WTC11 (cell line): ENCODE data around the gene AVP. TPM values are rescaled to one million over a fixed set of nuclear protein-coding genes. Genes with fewer than 3 reads are reported as not detected.

Experiments used
- ATAC-seq: fragments of 200-7000 bp; cut with Tn5 transposase; 2 replicates; pipeline ENCODE4 v1.10.0; 2021; ENCODE audit warnings: mild to moderate bottlenecking, moderate library complexity
- CTCF ChIA-PET: fragments of 300-600 bp; sonication (Branson Sonifier 250); formaldehyde crosslinking; loops from one replicate; lab custom pipeline; 2021; ENCODE audit warnings: antibody characterized with exemption; lab: Charles Lee
- POLR2A ChIA-PET: fragments of 350-600 bp; sonication (Branson Sonifier 250); formaldehyde crosslinking; loops from one replicate; lab custom pipeline; 2021; ENCODE audit warnings: antibody characterized with exemption; lab: Charles Lee
- DNase-seq: peaks from one replicate; pipeline ENCODE4 v3.0.0; 2021; ENCODE audit warnings: low spot score
- H3K27ac Mint-ChIP-seq: 2 replicates; pipeline ENCODE4 v1.8.0; 2021; ENCODE audit warnings: mixed read lengths
- H3K27me3 Mint-ChIP-seq: 2 replicates; pipeline ENCODE4 v1.8.0; 2021; ENCODE audit warnings: low read depth, mild to moderate bottlenecking, moderate library complexity, mixed read lengths
- H3K36me3 Mint-ChIP-seq: 2 replicates; pipeline ENCODE4 v1.8.0; 2021; ENCODE audit warnings: mixed read lengths
- H3K4me1 Mint-ChIP-seq: 2 replicates; pipeline ENCODE4 v1.8.0; 2022; ENCODE audit warnings: mixed read lengths
- H3K4me3 Mint-ChIP-seq: 2 replicates; pipeline ENCODE4 v1.8.0; 2021; ENCODE audit warnings: mild to moderate bottlenecking, moderate library complexity, mixed read lengths
- H3K9me3 Mint-ChIP-seq: 2 replicates; pipeline ENCODE4 v1.8.0; 2021; ENCODE audit warnings: mixed read lengths
- CBFB ChIP-seq: sonication (generic); formaldehyde crosslinking; IDR thresholded peaks from 2 replicates; pipeline ENCODE4 v1.8.1; 2022; ENCODE audit warnings: mild to moderate bottlenecking, low read depth, missing genetic modification reagents
- E2F5 ChIP-seq: sonication (generic); formaldehyde crosslinking; IDR thresholded peaks from 2 replicates; pipeline ENCODE4 v1.8.1; 2022; ENCODE audit warnings: mild to moderate bottlenecking, moderate library complexity, missing genetic modification reagents
- FOXJ3 ChIP-seq: sonication (generic); formaldehyde crosslinking; IDR thresholded peaks from 2 replicates; pipeline ENCODE4 v1.9.0; 2021; ENCODE audit warnings: missing genetic modification reagents, mild to moderate bottlenecking, borderline replicate concordance
- FOXP1 ChIP-seq: sonication (generic); formaldehyde crosslinking; IDR thresholded peaks from 2 replicates; pipeline ENCODE4 v1.8.0; 2022; ENCODE audit warnings: missing genetic modification reagents, mild to moderate bottlenecking, moderate library complexity, borderline replicate concordance
- JUN ChIP-seq: sonication (generic); formaldehyde crosslinking; IDR thresholded peaks from 2 replicates; pipeline ENCODE4 v1.8.0; 2023; ENCODE audit warnings: mild to moderate bottlenecking, missing genetic modification reagents
- NFATC4 ChIP-seq: fragments of 250-450 bp; sonication (Bioruptor Pico); IDR thresholded peaks from 2 replicates; pipeline ENCODE4 v1.9.0; 2021; ENCODE audit warnings: mild to moderate bottlenecking
- OVOL2 ChIP-seq: fragments of 250-450 bp; sonication (Bioruptor Pico); IDR thresholded peaks from 2 replicates; pipeline ENCODE4 v1.9.0; 2021; ENCODE audit warnings: mild to moderate bottlenecking, borderline replicate concordance
- PRRX2 ChIP-seq: fragments of 250-450 bp; sonication (Bioruptor Pico); IDR thresholded peaks from 2 replicates; pipeline ENCODE4 v1.8.0; 2021; ENCODE audit warnings: mild to moderate bottlenecking
- TCF7 ChIP-seq: sonication (generic); formaldehyde crosslinking; IDR thresholded peaks from 2 replicates; pipeline ENCODE4 v1.8.0; 2022; ENCODE audit warnings: mild to moderate bottlenecking, low read depth, missing genetic modification reagents, moderate library complexity
- USF2 ChIP-seq: sonication (generic); formaldehyde crosslinking; IDR thresholded peaks from 2 replicates; pipeline ENCODE4 v1.8.1; 2023; ENCODE audit warnings: mild to moderate bottlenecking, missing genetic modification reagents, moderate library complexity
- ZNF219 ChIP-seq: sonication (generic); formaldehyde crosslinking; IDR thresholded peaks from 2 replicates; pipeline ENCODE4 v1.8.0; 2023; ENCODE audit warnings: missing genetic modification reagents, mild to moderate bottlenecking, borderline replicate concordance
- ZNF317 ChIP-seq: sonication (generic); formaldehyde crosslinking; IDR thresholded peaks from 2 replicates; pipeline ENCODE4 v1.8.1; 2023; ENCODE audit warnings: low read depth, mild to moderate bottlenecking, moderate library complexity, missing genetic modification reagents, borderline replicate concordance
- ZNF532 ChIP-seq: fragments of 250-450 bp; sonication (Bioruptor Pico); IDR thresholded peaks from 2 replicates; pipeline ENCODE4 v1.9.0; 2021; ENCODE audit warnings: mild to moderate bottlenecking, borderline replicate concordance
- ZNF671 ChIP-seq: fragments of 250-450 bp; sonication (Bioruptor Pico); IDR thresholded peaks from 2 replicates; pipeline ENCODE4 v1.8.0; 2021; ENCODE audit warnings: mild to moderate bottlenecking
- total RNA-seq: library from RNA; stranded (reverse); gene quantifications from 3 replicates; pipeline ENCODE4 v1.2.3, GENCODE V29; 2021
- TF ChIP-seq, protein P1 (sequence below): sonication (generic); formaldehyde crosslinking; IDR thresholded peaks from 2 replicates; pipeline ENCODE4 v1.8.0; 2022; ENCODE audit warnings: missing genetic modification reagents

Gene AVP
- total RNA-seq, 1 experiment from 2014 or later: 0.50 TPM

- DNase-seq (no peak), ATAC-seq (no peak)
- H3K9me3 Mint-ChIP-seq: no peaks in the 10 kb centered on the region
- ChIA-PET CTCF (interaction anchor here (0.9 to 1.4 kb wide), 3 partner anchors 13 to 49 kb away, joined by 3 to 6 read pairs (median 6); no protein-coding TSS in a partner anchor), POLR2A (no interaction called here)
- H3K27me3 Mint-ChIP-seq: no peaks in the 10 kb centered on the region
- no peak overlapping the region for H3K4me3 Mint-ChIP-seq
- no peak overlapping the region; the same call in 1 of the 2 replicates for H3K27ac Mint-ChIP-seq
- TF ChIP-seq PRRX2 (CRISPR knock-in tag): no peak
- no peak for TF ChIP-seq ZNF532 (CRISPR knock-in tag)
- no peak for TF ChIP-seq JUN
- no peak for TF ChIP-seq TCF7
- no peak for TF ChIP-seq USF2 (CRISPR knock-in tag)
- TF ChIP-seq OVOL2 (CRISPR knock-in tag): no peak
- no peak for TF ChIP-seq ZNF317
- no peak for TF ChIP-seq CBFB (CRISPR knock-in tag)
- no peak for TF ChIP-seq NFATC4
- peaks cover 9% of the 10 kb centered on the region; the same call in 1 of the 2 replicates for H3K4me1 Mint-ChIP-seq
- H3K36me3 Mint-ChIP-seq: no peaks in the 10 kb centered on the region
Observed at GRCh38 chr20:3102575-3103368, 18.2 kb upstream of the AVP start.

- POLR2A ChIA-PET: no interaction called here
- Mint-ChIP-seq H3K4me3 (no peak overlapping the region), H3K9me3 (no peaks in the 10 kb centered on the region), H3K4me1 (peaks cover 7% of the 10 kb centered on the region; the same call in 1 of the 2 replicates), H3K27me3 (no peaks in the 10 kb centered on the region), H3K36me3 (no peaks in the 10 kb centered on the region), H3K27ac (no peak overlapping the region)
- no peak for DNase-seq
- ATAC-seq: no peak
- CTCF ChIA-PET: interaction anchor here (0.6 to 1.4 kb wide), 4 partner anchors 14 to 48 kb away, joined by 3 to 6 read pairs (median 4); no protein-coding TSS in a partner anchor
- no peak for TF ChIP-seq FOXJ3 (CRISPR knock-in tag)
- TF ChIP-seq E2F5: no peak
- TF ChIP-seq ZNF532 (CRISPR knock-in tag): no peak
- TF ChIP-seq ZNF671: no peak
- TF ChIP-seq ZNF219 (CRISPR knock-in tag): no peak
- TF ChIP-seq FOXP1: no peak
- TF ChIP-seq, protein P1, sequence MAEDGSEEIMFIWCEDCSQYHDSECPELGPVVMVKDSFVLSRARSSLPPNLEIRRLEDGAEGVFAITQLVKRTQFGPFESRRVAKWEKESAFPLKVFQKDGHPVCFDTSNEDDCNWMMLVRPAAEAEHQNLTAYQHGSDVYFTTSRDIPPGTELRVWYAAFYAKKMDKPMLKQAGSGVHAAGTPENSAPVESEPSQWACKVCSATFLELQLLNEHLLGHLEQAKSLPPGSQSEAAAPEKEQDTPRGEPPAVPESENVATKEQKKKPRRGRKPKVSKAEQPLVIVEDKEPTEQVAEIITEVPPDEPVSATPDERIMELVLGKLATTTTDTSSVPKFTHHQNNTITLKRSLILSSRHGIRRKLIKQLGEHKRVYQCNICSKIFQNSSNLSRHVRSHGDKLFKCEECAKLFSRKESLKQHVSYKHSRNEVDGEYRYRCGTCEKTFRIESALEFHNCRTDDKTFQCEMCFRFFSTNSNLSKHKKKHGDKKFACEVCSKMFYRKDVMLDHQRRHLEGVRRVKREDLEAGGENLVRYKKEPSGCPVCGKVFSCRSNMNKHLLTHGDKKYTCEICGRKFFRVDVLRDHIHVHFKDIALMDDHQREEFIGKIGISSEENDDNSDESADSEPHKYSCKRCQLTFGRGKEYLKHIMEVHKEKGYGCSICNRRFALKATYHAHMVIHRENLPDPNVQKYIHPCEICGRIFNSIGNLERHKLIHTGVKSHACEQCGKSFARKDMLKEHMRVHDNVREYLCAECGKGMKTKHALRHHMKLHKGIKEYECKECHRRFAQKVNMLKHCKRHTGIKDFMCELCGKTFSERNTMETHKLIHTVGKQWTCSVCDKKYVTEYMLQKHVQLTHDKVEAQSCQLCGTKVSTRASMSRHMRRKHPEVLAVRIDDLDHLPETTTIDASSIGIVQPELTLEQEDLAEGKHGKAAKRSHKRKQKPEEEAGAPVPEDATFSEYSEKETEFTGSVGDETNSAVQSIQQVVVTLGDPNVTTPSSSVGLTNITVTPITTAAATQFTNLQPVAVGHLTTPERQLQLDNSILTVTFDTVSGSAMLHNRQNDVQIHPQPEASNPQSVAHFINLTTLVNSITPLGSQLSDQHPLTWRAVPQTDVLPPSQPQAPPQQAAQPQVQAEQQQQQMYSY: no peak
Observed at GRCh38 chr20:3101737-3102574, 17.4 kb upstream of the AVP start.
